Measurements from ENCODE around the gene ACOT7.
A peak's percentile ranks its signal among the peaks of the same experiment; 100 is the strongest.

ACOT7 gene

DNA sequence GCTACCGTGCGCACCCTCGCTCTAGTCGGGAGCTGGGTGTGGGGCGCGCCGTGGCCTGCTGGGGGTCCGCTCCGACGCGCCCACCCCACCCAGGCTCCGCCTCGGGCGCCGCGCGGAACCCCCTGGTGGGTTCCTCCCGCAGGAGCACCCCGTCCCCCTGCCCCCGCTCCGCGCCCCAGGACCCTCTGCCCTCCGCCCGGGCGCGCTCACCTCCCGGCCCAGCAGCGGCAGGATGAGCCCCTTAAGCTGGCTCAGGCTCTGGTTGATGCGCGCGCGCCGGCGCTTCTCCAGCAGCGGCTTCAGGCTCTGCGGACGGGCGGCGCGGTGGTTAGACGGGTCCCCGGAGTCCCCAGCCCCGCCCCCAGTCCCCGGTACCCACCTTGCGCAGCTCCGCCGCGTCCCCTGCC is 25.8 kb upstream of the ACOT7 start:
- H4K8ac ChIP-seq (ENCODE audit: low read depth, low read length): no peak overlapping the region
- H3K4me3 ChIP-seq (ENCODE audit: low read length in 2 of 2): peak overlapping the region in 1 of 2 donors; percentile 69

DNA sequence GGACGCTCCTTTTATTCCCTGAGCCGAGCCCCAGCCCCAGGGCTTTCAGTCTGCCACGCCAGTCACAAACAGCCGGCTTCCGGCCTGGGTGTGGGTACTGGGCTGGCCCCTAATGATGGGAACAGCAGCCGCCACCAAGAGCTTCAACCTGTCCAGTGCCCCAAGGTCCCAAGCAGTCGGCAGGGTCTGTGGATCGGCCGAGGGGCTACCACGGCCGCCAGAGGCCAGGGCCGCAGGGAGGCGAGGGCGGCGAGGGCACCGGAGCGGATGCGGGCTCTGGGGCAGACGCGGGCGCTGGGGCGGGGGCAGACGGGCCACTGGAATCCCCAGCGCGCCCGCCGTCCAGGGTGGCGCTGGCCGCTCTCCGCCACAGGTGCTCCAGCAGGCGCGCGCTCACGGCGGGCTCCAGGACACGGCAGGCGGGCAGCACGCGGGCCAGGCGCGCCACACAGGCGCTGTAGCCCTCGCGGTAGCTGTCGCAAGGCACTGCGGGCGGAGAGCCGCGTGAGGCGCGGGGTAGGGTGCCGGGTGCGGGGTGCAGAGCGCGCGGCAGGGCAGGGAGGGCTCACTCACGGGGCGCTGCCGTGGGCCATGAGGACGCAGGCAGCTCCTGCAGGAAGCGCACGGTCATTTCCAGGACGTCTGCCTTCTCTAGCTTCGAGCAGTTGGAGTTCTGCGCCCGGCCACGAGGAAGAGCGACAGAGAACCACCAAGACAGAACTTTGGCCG is 25.3 kb upstream of the ACOT7 start:
- peaks cover 6 to 11% of the 10 kb centered on the region in 2 donors for H3K4me1 ChIP-seq (ENCODE audit: control insufficient read depth in 2 of 2, insufficient read depth in 1 of 2, low read depth in 1 of 2, low read length in 2 of 2)
- H3K18ac ChIP-seq (ENCODE audit: low read length): peak overlapping the region; percentile 86
- H3K9me3 ChIP-seq (replicated peaks in 1 of 2; ENCODE audit: control insufficient read depth in 2 of 2, insufficient read depth in 1 of 2, low read depth in 1 of 2, low read length in 2 of 2): peaks cover 0 to 2% of the 10 kb centered on the region in 2 donors
- H2AFZ ChIP-seq (ENCODE audit: low read length): peak overlapping the region; percentile 73
- H3K27ac ChIP-seq (replicated peaks; ENCODE audit: low read length): no peak overlapping the region
- H3K9ac ChIP-seq (ENCODE audit: low read depth, low read length, poor library complexity): no peak overlapping the region
- no CpG with 5 or more reads among the region's 69 CpGs for WGBS, 2 donors (ENCODE audit: extremely low coverage in 2 of 2, insufficient read length in 2 of 2, insufficient replicate concordance in 1 of 2)
- peak overlapping the region; percentile 82 for H3K4me2 ChIP-seq (ENCODE audit: insufficient read depth, low read length, poor library complexity, severe bottlenecking)
- peak overlapping the region; percentile 60 for H2AK5ac ChIP-seq (ENCODE audit: low read depth, low read length)
- H4K8ac ChIP-seq (ENCODE audit: low read depth, low read length): no peak overlapping the region
- H3K14ac ChIP-seq (ENCODE audit: low read length): peak overlapping the region; percentile 77
- H3K4ac ChIP-seq (ENCODE audit: low read length): no peak overlapping the region
- peak overlapping the region in 1 of 2 donors; percentile 59 for H3K4me3 ChIP-seq (ENCODE audit: low read length in 2 of 2)
- peak overlapping the region; percentile 70 for H3K23ac ChIP-seq (ENCODE audit: low read depth, low read length, poor library complexity)
- H2BK120ac ChIP-seq (ENCODE audit: low read depth, low read length): peak overlapping the region; percentile 78
- DNase-seq (ENCODE audit: low spot score): no peak
- H4K91ac ChIP-seq (ENCODE audit: low read depth, low read length, poor library complexity): no peak overlapping the region
- H3K27me3 ChIP-seq (ENCODE audit: control insufficient read depth in 3 of 3, insufficient read depth in 3 of 3, low read depth in 1 of 3, low read length in 3 of 3): peaks cover 35 to 86% (median 86%) of the 10 kb centered on the region in 3 experiments
- H2BK15ac ChIP-seq (ENCODE audit: low read length): peak overlapping the region; percentile 73
- H2BK12ac ChIP-seq (ENCODE audit: low read length): peak overlapping the region; percentile 36
- H3K79me1 ChIP-seq (ENCODE audit: low read depth, low read length): no peaks in the 10 kb centered on the region
- no peak overlapping the region for H2BK5ac ChIP-seq (ENCODE audit: low read length)
- H3K36me3 ChIP-seq (replicated peaks in 1 of 2; ENCODE audit: control insufficient read depth in 2 of 2, insufficient read depth in 2 of 2, low read length in 2 of 2): no peaks in the 10 kb centered on the region

More for the DNA sequence above, 25.8 kb upstream of the ACOT7 start:
- Histone ChIP-seq H4K91ac (ENCODE audit: low read depth, low read length, poor library complexity) (no peak overlapping the region), H2BK15ac (ENCODE audit: low read length) (peak overlapping the region; percentile 73), H2AFZ (ENCODE audit: low read length) (peak overlapping the region; percentile 73), H3K4me1 (ENCODE audit: control insufficient read depth in 2 of 2, insufficient read depth in 1 of 2, low read depth in 1 of 2, low read length in 2 of 2) (peaks cover 4 to 10% of the 10 kb centered on the region in 2 donors), H3K23ac (ENCODE audit: low read depth, low read length, poor library complexity) (peak overlapping the region; percentile 70), H2BK120ac (ENCODE audit: low read depth, low read length) (peak overlapping the region; percentile 78), H2BK5ac (ENCODE audit: low read length) (no peak overlapping the region), H3K27ac (replicated peaks; ENCODE audit: low read length) (no peak overlapping the region), H3K36me3 (replicated peaks in 1 of 2; ENCODE audit: control insufficient read depth in 2 of 2, insufficient read depth in 2 of 2, low read length in 2 of 2) (no peaks in the 10 kb centered on the region), H3K27me3 (ENCODE audit: control insufficient read depth in 3 of 3, insufficient read depth in 3 of 3, low read depth in 1 of 3, low read length in 3 of 3) (peaks cover 41 to 92% (median 89%) of the 10 kb centered on the region in 3 experiments), H3K18ac (ENCODE audit: low read length) (peak overlapping the region; percentile 91), H2AK5ac (ENCODE audit: low read depth, low read length) (no peak overlapping the region), H3K4me2 (ENCODE audit: insufficient read depth, low read length, poor library complexity, severe bottlenecking) (peak overlapping the region; percentile 82), H3K4ac (ENCODE audit: low read length) (no peak overlapping the region), H3K9me3 (replicated peaks in 1 of 2; ENCODE audit: control insufficient read depth in 2 of 2, insufficient read depth in 1 of 2, low read depth in 1 of 2, low read length in 2 of 2) (peaks cover 0 to 2% of the 10 kb centered on the region in 2 donors), H3K79me1 (ENCODE audit: low read depth, low read length) (peaks cover 2% of the 10 kb centered on the region), H3K9ac (ENCODE audit: low read depth, low read length, poor library complexity) (no peak overlapping the region), H3K14ac (ENCODE audit: low read length) (no peak overlapping the region), H2BK12ac (ENCODE audit: low read length) (no peak overlapping the region)
- no CpG with 5 or more reads among the region's 48 CpGs for WGBS, 2 donors (ENCODE audit: extremely low coverage in 2 of 2, insufficient read length in 2 of 2, insufficient replicate concordance in 1 of 2)
- DNase-seq (ENCODE audit: low spot score): no peak

- H3K79me1 ChIP-seq (ENCODE audit: low read depth, low read length): no peaks in the 10 kb centered on the region
- H3K18ac ChIP-seq (ENCODE audit: low read length): peak overlapping the region; percentile 67
- no peak overlapping the region for H4K8ac ChIP-seq (ENCODE audit: low read depth, low read length)
- peak overlapping the region; percentile 10 for H3K23ac ChIP-seq (ENCODE audit: low read depth, low read length, poor library complexity)
- H2AFZ ChIP-seq (ENCODE audit: low read length): no peak overlapping the region
- no CpG with 5 or more reads among the region's 8 CpGs for WGBS, 2 donors (ENCODE audit: extremely low coverage in 2 of 2, insufficient read length in 2 of 2, insufficient replicate concordance in 1 of 2)
- no peak overlapping the region for H3K9ac ChIP-seq (ENCODE audit: low read depth, low read length, poor library complexity)
- H2BK15ac ChIP-seq (ENCODE audit: low read length): peak overlapping the region; percentile 73
- H2BK120ac ChIP-seq (ENCODE audit: low read depth, low read length): no peak overlapping the region
- H4K91ac ChIP-seq (ENCODE audit: low read depth, low read length, poor library complexity): no peak overlapping the region
- H3K36me3 ChIP-seq (replicated peaks in 1 of 2; ENCODE audit: control insufficient read depth in 2 of 2, insufficient read depth in 2 of 2, low read length in 2 of 2): no peaks in the 10 kb centered on the region
- DNase-seq (ENCODE audit: low spot score): no peak
- peaks cover 0 to 2% of the 10 kb centered on the region in 2 donors for H3K9me3 ChIP-seq (replicated peaks in 1 of 2; ENCODE audit: control insufficient read depth in 2 of 2, insufficient read depth in 1 of 2, low read depth in 1 of 2, low read length in 2 of 2)
- no peak overlapping the region for H3K27ac ChIP-seq (replicated peaks; ENCODE audit: low read length)
- H3K4me1 ChIP-seq (ENCODE audit: control insufficient read depth in 2 of 2, insufficient read depth in 1 of 2, low read depth in 1 of 2, low read length in 2 of 2): peaks cover 6 to 11% of the 10 kb centered on the region in 2 donors
- H3K4ac ChIP-seq (ENCODE audit: low read length): no peak overlapping the region
- peak overlapping the region; percentile 60 for H2AK5ac ChIP-seq (ENCODE audit: low read depth, low read length)
- H2BK5ac ChIP-seq (ENCODE audit: low read length): no peak overlapping the region
- no peak overlapping the region for H3K4me2 ChIP-seq (ENCODE audit: insufficient read depth, low read length, poor library complexity, severe bottlenecking)
- peaks cover 30 to 80% (median 79%) of the 10 kb centered on the region in 3 experiments for H3K27me3 ChIP-seq (ENCODE audit: control insufficient read depth in 3 of 3, insufficient read depth in 3 of 3, low read depth in 1 of 3, low read length in 3 of 3)
- H3K14ac ChIP-seq (ENCODE audit: low read length): no peak overlapping the region
- H3K4me3 ChIP-seq (ENCODE audit: low read length in 2 of 2): no peak overlapping the region
- no peak overlapping the region for H2BK12ac ChIP-seq (ENCODE audit: low read length)
Measured at GRCh38 chr1:6417961-6418667, 24.5 kb upstream of the ACOT7 start.

- no CpG with 5 or more reads among the region's 5 CpGs for WGBS, 2 donors (ENCODE audit: extremely low coverage in 2 of 2, insufficient read length in 2 of 2, insufficient replicate concordance in 1 of 2)
Measured at GRCh38 chr1:6416906-6417305, 23.3 kb upstream of the ACOT7 start.

More at GRCh38 chr1:6416906-6417305, 23.3 kb upstream of the ACOT7 start:
- no peak overlapping the region for H3K14ac ChIP-seq (ENCODE audit: low read length)
- no peak overlapping the region for H2AFZ ChIP-seq (ENCODE audit: low read length)
- H3K4me3 ChIP-seq (ENCODE audit: low read length in 2 of 2): peak overlapping the region in 1 of 2 donors; percentile 11
- peak overlapping the region; percentile 36 for H3K18ac ChIP-seq (ENCODE audit: low read length)
- H2BK120ac ChIP-seq (ENCODE audit: low read depth, low read length): no peak overlapping the region
- no peaks in the 10 kb centered on the region for H3K79me1 ChIP-seq (ENCODE audit: low read depth, low read length)
- no peak overlapping the region for H2BK12ac ChIP-seq (ENCODE audit: low read length)
- H2BK15ac ChIP-seq (ENCODE audit: low read length): peak overlapping the region; percentile 38
- H3K27ac ChIP-seq (replicated peaks; ENCODE audit: low read length): no peak overlapping the region
- H3K4me1 ChIP-seq (ENCODE audit: control insufficient read depth in 2 of 2, insufficient read depth in 1 of 2, low read depth in 1 of 2, low read length in 2 of 2): peaks cover 6 to 11% of the 10 kb centered on the region in 2 donors
- peak overlapping the region; percentile 49 for H3K23ac ChIP-seq (ENCODE audit: low read depth, low read length, poor library complexity)
- no peak overlapping the region for H4K91ac ChIP-seq (ENCODE audit: low read depth, low read length, poor library complexity)
- H2AK5ac ChIP-seq (ENCODE audit: low read depth, low read length): peak overlapping the region; percentile 8
- no peak overlapping the region for H3K4ac ChIP-seq (ENCODE audit: low read length)
- no peaks in the 10 kb centered on the region for H3K36me3 ChIP-seq (replicated peaks in 1 of 2; ENCODE audit: control insufficient read depth in 2 of 2, insufficient read depth in 2 of 2, low read length in 2 of 2)
- no peak overlapping the region for H3K9ac ChIP-seq (ENCODE audit: low read depth, low read length, poor library complexity)
- DNase-seq (ENCODE audit: low spot score): no peak
- H3K9me3 ChIP-seq (replicated peaks in 1 of 2; ENCODE audit: control insufficient read depth in 2 of 2, insufficient read depth in 1 of 2, low read depth in 1 of 2, low read length in 2 of 2): peaks cover 0 to 2% of the 10 kb centered on the region in 2 donors
- peak overlapping the region; percentile 22 for H2BK5ac ChIP-seq (ENCODE audit: low read length)
- H4K8ac ChIP-seq (ENCODE audit: low read depth, low read length): no peak overlapping the region
- no peak overlapping the region for H3K4me2 ChIP-seq (ENCODE audit: insufficient read depth, low read length, poor library complexity, severe bottlenecking)
- H3K27me3 ChIP-seq (ENCODE audit: control insufficient read depth in 3 of 3, insufficient read depth in 3 of 3, low read depth in 1 of 3, low read length in 3 of 3): peaks cover 30 to 74% (median 73%) of the 10 kb centered on the region in 3 experiments

Data from neuronal stem cell (in vitro differentiated cells).